Measurements from ENCODE around the gene GAMT.

DNA sequence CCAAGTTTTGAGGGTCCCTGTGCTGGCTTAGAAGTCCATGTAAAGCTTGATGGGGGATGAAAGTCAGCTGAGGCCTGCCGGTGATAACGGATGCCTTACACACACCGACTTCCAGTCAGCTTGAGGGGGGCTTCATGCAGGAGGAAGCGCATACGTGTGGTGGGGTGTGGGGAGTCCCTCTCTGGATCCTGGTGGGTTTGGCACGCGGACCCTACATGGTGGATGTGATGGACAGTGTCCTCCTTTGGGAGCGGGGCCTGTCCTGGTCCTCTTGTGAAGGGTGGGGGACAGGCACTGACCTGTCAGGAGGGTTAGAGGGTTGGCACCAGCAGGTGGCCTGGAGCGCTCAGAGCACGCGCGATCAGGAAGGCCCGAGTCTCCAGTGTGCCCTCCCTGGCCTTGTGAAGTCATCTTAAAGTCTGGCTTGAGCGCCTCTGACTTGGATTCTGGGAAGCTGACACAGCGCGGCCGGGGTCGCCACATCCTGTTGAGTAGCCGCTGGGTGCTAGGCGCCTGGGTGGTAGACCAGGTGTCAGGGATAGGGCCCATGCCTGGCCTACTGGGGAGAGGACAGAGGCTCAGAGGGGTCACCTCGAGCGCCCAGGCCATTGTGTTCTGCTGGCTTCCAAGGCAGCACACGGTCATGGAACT lies 8.9 kb upstream of the GAMT start:
- TF ChIP-seq, protein P1, sequence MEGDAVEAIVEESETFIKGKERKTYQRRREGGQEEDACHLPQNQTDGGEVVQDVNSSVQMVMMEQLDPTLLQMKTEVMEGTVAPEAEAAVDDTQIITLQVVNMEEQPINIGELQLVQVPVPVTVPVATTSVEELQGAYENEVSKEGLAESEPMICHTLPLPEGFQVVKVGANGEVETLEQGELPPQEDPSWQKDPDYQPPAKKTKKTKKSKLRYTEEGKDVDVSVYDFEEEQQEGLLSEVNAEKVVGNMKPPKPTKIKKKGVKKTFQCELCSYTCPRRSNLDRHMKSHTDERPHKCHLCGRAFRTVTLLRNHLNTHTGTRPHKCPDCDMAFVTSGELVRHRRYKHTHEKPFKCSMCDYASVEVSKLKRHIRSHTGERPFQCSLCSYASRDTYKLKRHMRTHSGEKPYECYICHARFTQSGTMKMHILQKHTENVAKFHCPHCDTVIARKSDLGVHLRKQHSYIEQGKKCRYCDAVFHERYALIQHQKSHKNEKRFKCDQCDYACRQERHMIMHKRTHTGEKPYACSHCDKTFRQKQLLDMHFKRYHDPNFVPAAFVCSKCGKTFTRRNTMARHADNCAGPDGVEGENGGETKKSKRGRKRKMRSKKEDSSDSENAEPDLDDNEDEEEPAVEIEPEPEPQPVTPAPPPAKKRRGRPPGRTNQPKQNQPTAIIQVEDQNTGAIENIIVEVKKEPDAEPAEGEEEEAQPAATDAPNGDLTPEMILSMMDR (conservative IDR thresholded peaks at IDR 0.05; ENCODE audit: low read length), result no peak
- TF ChIP-seq EZH2phosphoT487 (IDR thresholded peaks at IDR 0.05; ENCODE audit: borderline replicate concordance), result no peak
